ENCODE data around the gene ARMH4.

DNA sequence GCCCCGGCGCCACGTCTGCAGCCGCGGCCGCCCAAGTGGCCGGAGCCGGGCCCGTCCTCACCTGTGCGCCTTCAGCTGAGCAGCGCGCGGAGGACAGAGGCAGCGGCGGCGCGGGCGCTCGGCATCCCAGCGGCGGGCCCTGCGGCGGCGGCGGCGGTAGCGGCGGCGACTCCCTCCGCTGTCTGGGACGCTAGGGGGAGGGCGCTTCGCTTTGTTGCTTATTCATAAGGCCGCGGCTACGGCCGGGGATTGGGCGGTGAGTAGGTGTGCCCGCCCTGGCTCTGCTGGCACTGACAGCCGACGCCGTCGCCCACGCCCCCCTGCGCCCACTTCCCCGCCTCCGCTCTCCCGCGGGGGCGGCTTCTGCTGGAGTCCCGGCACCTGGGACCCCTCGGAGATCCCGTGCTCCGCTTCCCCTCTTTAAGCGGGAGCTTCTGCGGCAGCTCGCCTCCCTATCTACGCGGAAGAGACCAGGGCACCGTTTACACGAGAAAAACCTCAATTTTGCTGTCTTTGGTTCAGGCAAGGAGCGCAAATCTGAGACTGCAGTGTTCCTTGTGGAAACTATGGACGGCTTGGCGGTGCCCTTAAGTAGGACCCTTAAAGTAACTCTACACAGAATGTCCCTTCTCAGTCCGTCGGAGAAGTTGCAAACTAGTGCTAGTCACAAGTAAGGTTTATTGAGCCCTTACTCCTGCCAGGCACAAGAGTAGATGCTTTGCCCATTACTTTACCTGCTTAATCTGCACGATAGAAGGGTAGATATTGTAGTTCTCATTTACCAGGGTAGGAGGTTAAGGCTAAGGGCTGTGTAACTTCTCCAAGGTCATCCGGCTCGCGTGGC lies at the start of gene ARMH4:
- TF ChIP-seq CTCF (IDR thresholded peaks at IDR 0.05): no peak
- no peak for TF ChIP-seq EZH2 (IDR thresholded peaks at IDR 0.05; ENCODE audit: borderline replicate concordance, insufficient read depth, low read depth, low read length, poor library complexity, severe bottlenecking)

All from B cell (primary cell).